GM23338 (cell line): ENCODE data around the gene SENP8. TPM values are rescaled to one million over a fixed set of nuclear protein-coding genes. Genes with fewer than 3 reads are reported as not detected.

ENCODE experiments used
- ATAC-seq: fragments of 200-7000 bp; cut with Tn5 transposase; 3 replicates; pipeline ENCODE4 v1.9.1; 2020
- DNase-seq: peaks from one replicate; pipeline ENCODE4 v3.0.0-alpha.2; 2015; ENCODE audit warnings: low spot score
- H2AFZ ChIP-seq: fragments of 200-600 bp; sonication (generic); 2 replicates; pipeline ENCODE4 v1.8.0; 2016; ENCODE audit warnings: antibody characterized with exemption, mild to moderate bottlenecking, moderate library complexity
- H3F3A ChIP-seq: fragments of 200-600 bp; sonication (generic); replicated peaks from 2 replicates; pipeline ENCODE4 v1.8.0; 2017; ENCODE audit warnings: antibody characterized with exemption, mixed run types, low read depth
- H3K27ac ChIP-seq: fragments of 200-600 bp; sonication (generic); 2 replicates; pipeline ENCODE4 v1.6.1; 2016; ENCODE audit warnings: low read depth
- H3K27me3 ChIP-seq: fragments of 200-600 bp; sonication (generic); 2 replicates; pipeline ENCODE4 v1.8.0; 2016; ENCODE audit warnings: mild to moderate bottlenecking, mixed run types, moderate library complexity; ENCODE audit not compliant: insufficient read depth
- H3K36me3 ChIP-seq: fragments of 200-600 bp; sonication (generic); 2 replicates; pipeline ENCODE4 v1.8.0; 2016; ENCODE audit warnings: mild to moderate bottlenecking; ENCODE audit not compliant: insufficient read depth
- H3K4me1 ChIP-seq: fragments of 200-600 bp; sonication (generic); 2 replicates; pipeline ENCODE4 v1.8.0; 2016; ENCODE audit warnings: mild to moderate bottlenecking, moderate library complexity; ENCODE audit not compliant: insufficient read depth
- H3K4me2 ChIP-seq: fragments of 200-600 bp; sonication (generic); 2 replicates; pipeline ENCODE4 v1.7.1; 2017; ENCODE audit warnings: mixed run types
- H3K4me3 ChIP-seq: fragments of 200-600 bp; sonication (generic); 2 replicates; pipeline ENCODE4 v1.6.1; 2016; ENCODE audit warnings: mixed run types
- H3K79me2 ChIP-seq: fragments of 200-600 bp; sonication (generic); replicated peaks from 2 replicates; pipeline ENCODE4 v1.8.0; 2017; ENCODE audit warnings: mild to moderate bottlenecking; ENCODE audit not compliant: insufficient read depth
- H3K9me2 ChIP-seq: fragments of 200-600 bp; sonication (generic); 2 replicates; pipeline ENCODE4 v1.8.0; 2017; ENCODE audit not compliant: insufficient read depth
- H4K20me1 ChIP-seq: fragments of 200-600 bp; sonication (generic); replicated peaks from 2 replicates; pipeline ENCODE4 v1.8.0; 2017; ENCODE audit warnings: mild to moderate bottlenecking; ENCODE audit not compliant: insufficient read depth
- H3K27ac Mint-ChIP-seq: 2 replicates; pipeline ENCODE4 v1.8.0; 2020; ENCODE audit warnings: inconsistent platforms, mild to moderate bottlenecking, moderate library complexity, mixed read lengths
- H3K27me3 Mint-ChIP-seq: 3 replicates; pipeline ENCODE4 v1.8.0; 2022; ENCODE audit warnings: low read depth, mild to moderate bottlenecking, moderate library complexity, mixed read lengths, inconsistent platforms; ENCODE audit not compliant: insufficient read depth, poor library complexity
- H3K36me3 Mint-ChIP-seq: 3 replicates; pipeline ENCODE4 v1.8.0; 2021; ENCODE audit warnings: low read depth, mild to moderate bottlenecking, inconsistent platforms, moderate library complexity, mixed read lengths
- H3K4me1 Mint-ChIP-seq: 3 replicates; pipeline ENCODE4 v1.8.0; 2020; ENCODE audit warnings: mild to moderate bottlenecking, inconsistent platforms, mixed read lengths
- H3K4me3 Mint-ChIP-seq: 3 replicates; pipeline ENCODE4 v1.8.0; 2021; ENCODE audit warnings: moderate library complexity, mild to moderate bottlenecking, inconsistent platforms, mixed read lengths
- H3K9me3 Mint-ChIP-seq: 3 replicates; pipeline ENCODE4 v1.8.0; 2020; ENCODE audit warnings: moderate library complexity, mild to moderate bottlenecking, inconsistent platforms, mixed read lengths
- EZH2 ChIP-seq: fragments of 200-600 bp; sonication (generic); IDR thresholded peaks from one replicate; pipeline ENCODE4 v1.8.0; 2017; ENCODE audit warnings: antibody characterized with exemption, mild to moderate bottlenecking, low read depth; ENCODE audit not compliant: unreplicated experiment
- JUNB ChIP-seq: IDR thresholded peaks from one replicate; pipeline ENCODE4 v1.6.1; 2016; ENCODE audit warnings: antibody characterized with exemption; ENCODE audit not compliant: unreplicated experiment
- NANOG ChIP-seq: IDR thresholded peaks from 2 replicates; pipeline ENCODE4 v1.6.1; 2016; ENCODE audit warnings: antibody characterized with exemption, borderline replicate concordance
- POLR2AphosphoS5 ChIP-seq: IDR thresholded peaks from 2 replicates; pipeline ENCODE4 v1.6.1; 2016; ENCODE audit warnings: antibody characterized with exemption, low read depth
- REST ChIP-seq: IDR thresholded peaks from one replicate; pipeline ENCODE4 v1.6.1; 2018; ENCODE audit warnings: antibody characterized with exemption; ENCODE audit not compliant: unreplicated experiment
- ZNF331 ChIP-seq: fragments of 250-450 bp; sonication (Bioruptor Pico); IDR thresholded peaks from 2 replicates; pipeline ENCODE4 v1.5.0; 2020; ENCODE audit warnings: low read depth, mild to moderate bottlenecking, moderate library complexity
- polyA plus RNA-seq: library from polyadenylated mRNA; unstranded; fragments of >200 nt; fragmentation: Nextera tagmentation; extraction: Ambion mirVana; gene quantifications from 2 replicates; pipeline ENCODE4 v1.2.1, GENCODE V29; 2016
- total RNA-seq: library from RNA; depleted of rRNA; stranded (reverse); fragments of >200 nt; shearing (Covaris generic); gene quantifications from 2 replicates; pipeline ENCODE4 v1.2.3, GENCODE V29; 2014
- TF ChIP-seq, protein P1 (sequence below): fragments of 250-450 bp; sonication (Bioruptor Pico); IDR thresholded peaks from 2 replicates; pipeline ENCODE4 v1.5.0; 2020; ENCODE audit warnings: mild to moderate bottlenecking, moderate library complexity
- TF ChIP-seq, protein P2 (sequence below), 2 experiments: fragments of 200-600 bp in 1 of 2; sonication (generic) in 1 of 2; conservative IDR thresholded peaks; 2 replicates each; pipeline versions ENCODE4 v1.5.1 to v1.6.1; 2016 to 2017; ENCODE audit warnings: antibody characterized with exemption in 2 of 2, low read depth in 2 of 2, mild to moderate bottlenecking in 2 of 2, moderate library complexity in 1 of 2

The SENP8 gene
- total and polyA plus RNA-seq, 2 experiments from 2014 or later = 3.1 to 7.7 TPM

DNA sequence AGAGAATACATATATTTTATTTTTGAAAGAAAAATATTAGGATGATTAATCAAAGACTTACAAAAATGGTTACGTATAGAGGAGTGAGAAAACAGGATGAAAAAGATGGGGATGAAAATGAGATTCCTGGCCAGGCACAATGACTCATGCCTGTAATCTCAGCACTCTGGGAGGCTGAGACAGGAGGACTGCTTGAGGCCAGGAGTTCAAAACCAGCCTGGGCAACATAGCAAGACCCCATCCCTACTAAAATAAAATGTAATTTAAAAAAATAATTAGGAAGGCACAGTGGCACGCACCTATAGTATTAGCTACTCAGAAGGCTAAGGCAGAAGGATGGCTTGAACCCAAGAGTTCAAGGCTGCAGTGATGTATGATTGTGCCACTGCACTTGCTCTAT lies 12.1 kb upstream of the SENP8 start (continued):
- TF ChIP-seq, protein P1, sequence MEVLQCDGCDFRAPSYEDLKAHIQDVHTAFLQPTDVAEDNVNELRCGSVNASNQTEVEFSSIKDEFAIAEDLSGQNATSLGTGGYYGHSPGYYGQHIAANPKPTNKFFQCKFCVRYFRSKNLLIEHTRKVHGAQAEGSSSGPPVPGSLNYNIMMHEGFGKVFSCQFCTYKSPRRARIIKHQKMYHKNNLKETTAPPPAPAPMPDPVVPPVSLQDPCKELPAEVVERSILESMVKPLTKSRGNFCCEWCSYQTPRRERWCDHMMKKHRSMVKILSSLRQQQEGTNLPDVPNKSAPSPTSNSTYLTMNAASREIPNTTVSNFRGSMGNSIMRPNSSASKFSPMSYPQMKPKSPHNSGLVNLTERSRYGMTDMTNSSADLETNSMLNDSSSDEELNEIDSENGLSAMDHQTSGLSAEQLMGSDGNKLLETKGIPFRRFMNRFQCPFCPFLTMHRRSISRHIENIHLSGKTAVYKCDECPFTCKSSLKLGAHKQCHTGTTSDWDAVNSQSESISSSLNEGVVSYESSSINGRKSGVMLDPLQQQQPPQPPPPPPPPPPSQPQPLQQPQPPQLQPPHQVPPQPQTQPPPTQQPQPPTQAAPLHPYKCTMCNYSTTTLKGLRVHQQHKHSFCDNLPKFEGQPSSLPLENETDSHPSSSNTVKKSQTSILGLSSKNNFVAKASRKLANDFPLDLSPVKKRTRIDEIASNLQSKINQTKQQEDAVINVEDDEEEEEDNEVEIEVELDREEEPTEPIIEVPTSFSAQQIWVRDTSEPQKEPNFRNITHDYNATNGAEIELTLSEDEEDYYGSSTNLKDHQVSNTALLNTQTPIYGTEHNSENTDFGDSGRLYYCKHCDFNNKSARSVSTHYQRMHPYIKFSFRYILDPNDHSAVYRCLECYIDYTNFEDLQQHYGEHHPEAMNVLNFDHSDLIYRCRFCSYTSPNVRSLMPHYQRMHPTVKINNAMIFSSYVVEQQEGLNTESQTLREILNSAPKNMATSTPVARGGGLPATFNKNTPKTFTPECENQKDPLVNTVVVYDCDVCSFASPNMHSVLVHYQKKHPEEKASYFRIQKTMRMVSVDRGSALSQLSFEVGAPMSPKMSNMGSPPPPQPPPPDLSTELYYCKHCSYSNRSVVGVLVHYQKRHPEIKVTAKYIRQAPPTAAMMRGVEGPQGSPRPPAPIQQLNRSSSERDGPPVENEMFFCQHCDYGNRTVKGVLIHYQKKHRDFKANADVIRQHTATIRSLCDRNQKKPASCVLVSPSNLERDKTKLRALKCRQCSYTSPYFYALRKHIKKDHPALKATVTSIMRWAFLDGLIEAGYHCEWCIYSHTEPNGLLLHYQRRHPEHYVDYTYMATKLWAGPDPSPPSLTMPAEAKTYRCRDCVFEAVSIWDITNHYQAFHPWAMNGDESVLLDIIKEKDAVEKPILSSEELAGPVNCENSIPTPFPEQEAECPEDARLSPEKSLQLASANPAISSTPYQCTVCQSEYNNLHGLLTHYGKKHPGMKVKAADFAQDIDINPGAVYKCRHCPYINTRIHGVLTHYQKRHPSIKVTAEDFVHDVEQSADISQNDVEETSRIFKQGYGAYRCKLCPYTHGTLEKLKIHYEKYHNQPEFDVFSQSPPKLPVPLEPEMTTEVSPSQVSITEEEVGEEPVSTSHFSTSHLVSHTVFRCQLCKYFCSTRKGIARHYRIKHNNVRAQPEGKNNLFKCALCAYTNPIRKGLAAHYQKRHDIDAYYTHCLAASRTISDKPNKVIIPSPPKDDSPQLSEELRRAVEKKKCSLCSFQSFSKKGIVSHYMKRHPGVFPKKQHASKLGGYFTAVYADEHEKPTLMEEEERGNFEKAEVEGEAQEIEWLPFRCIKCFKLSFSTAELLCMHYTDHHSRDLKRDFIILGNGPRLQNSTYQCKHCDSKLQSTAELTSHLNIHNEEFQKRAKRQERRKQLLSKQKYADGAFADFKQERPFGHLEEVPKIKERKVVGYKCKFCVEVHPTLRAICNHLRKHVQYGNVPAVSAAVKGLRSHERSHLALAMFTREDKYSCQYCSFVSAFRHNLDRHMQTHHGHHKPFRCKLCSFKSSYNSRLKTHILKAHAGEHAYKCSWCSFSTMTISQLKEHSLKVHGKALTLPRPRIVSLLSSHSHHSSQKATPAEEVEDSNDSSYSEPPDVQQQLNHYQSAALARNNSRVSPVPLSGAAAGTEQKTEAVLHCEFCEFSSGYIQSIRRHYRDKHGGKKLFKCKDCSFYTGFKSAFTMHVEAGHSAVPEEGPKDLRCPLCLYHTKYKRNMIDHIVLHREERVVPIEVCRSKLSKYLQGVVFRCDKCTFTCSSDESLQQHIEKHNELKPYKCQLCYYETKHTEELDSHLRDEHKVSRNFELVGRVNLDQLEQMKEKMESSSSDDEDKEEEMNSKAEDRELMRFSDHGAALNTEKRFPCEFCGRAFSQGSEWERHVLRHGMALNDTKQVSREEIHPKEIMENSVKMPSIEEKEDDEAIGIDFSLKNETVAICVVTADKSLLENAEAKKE = no peak
- TF ChIP-seq JUNB (no peak), ZNF331 (CRISPR knock-in tag) (no peak)

GRCh38 chr15:72110355-72110754 lies 7.8 kb upstream of the SENP8 start:
- H3K79me2 ChIP-seq = peaks cover 62% of the 10 kb centered on the region
- no peak overlapping the region for H2AFZ ChIP-seq
- DNase-seq (no peak), ATAC-seq (no peak)
- no peaks in the 10 kb centered on the region for H3K9me3 Mint-ChIP-seq
- peaks cover 2% of the 10 kb centered on the region for H3K27me3 Mint-ChIP-seq
- H3K27ac Mint-ChIP-seq = no peak overlapping the region
- H3K4me1 ChIP-seq = no peaks in the 10 kb centered on the region
- H3K9me2 ChIP-seq = no peaks in the 10 kb centered on the region
- no peak overlapping the region for H3K4me3 Mint-ChIP-seq
- H3F3A ChIP-seq = no peaks in the 10 kb centered on the region
- no peaks in the 10 kb centered on the region for H3K36me3 ChIP-seq
- no peak overlapping the region for H3K4me2 ChIP-seq
- no peaks in the 10 kb centered on the region for H3K27me3 ChIP-seq
- 0 out of 2 replicates have a peak, but pooled peaks cover 11% of the 10 kb centered on the region for H4K20me1 ChIP-seq
- no peak overlapping the region for H3K27ac ChIP-seq
- no peaks in the 10 kb centered on the region for H3K36me3 Mint-ChIP-seq
- no peak overlapping the region for H3K4me3 ChIP-seq
- no peaks in the 10 kb centered on the region; the same call in 2 of the 3 replicates for H3K4me1 Mint-ChIP-seq
- TF ChIP-seq REST (no peak), POLR2AphosphoS5 (no peak), EZH2 (no peak), NANOG (no peak), JUNB (no peak)
- TF ChIP-seq, protein P2, sequence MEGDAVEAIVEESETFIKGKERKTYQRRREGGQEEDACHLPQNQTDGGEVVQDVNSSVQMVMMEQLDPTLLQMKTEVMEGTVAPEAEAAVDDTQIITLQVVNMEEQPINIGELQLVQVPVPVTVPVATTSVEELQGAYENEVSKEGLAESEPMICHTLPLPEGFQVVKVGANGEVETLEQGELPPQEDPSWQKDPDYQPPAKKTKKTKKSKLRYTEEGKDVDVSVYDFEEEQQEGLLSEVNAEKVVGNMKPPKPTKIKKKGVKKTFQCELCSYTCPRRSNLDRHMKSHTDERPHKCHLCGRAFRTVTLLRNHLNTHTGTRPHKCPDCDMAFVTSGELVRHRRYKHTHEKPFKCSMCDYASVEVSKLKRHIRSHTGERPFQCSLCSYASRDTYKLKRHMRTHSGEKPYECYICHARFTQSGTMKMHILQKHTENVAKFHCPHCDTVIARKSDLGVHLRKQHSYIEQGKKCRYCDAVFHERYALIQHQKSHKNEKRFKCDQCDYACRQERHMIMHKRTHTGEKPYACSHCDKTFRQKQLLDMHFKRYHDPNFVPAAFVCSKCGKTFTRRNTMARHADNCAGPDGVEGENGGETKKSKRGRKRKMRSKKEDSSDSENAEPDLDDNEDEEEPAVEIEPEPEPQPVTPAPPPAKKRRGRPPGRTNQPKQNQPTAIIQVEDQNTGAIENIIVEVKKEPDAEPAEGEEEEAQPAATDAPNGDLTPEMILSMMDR (conservative IDR thresholded peaks at IDR 0.05; ENCODE audit: low read depth in 2 of 2) = no peak
